GM18505 (cell line): ENCODE results near the gene ZNF488.

Source experiments
- ATAC-seq: cut with Tn5 transposase; IDR thresholded peaks from one replicate; pipeline ENCODE4 v1.9.1; 2021; ENCODE audit not compliant: unreplicated experiment
- POLR2A ChIP-seq: IDR thresholded peaks from 4 replicates; pipeline ENCODE4 v1.6.1; 2011; ENCODE audit warnings: borderline replicate concordance; ENCODE audit not compliant: insufficient read depth, insufficient read length; ENCODE audit errors: extremely low read depth

The ZNF488 gene

GRCh38 chr10:47316131-47316530 is 68.0 kb downstream of the ZNF488 start:
- no peak for TF ChIP-seq POLR2A
- ATAC-seq = no peak
